Esophagus muscularis mucosa (tissue), 3 donors: Measurements from ENCODE around the gene MYLK.

ENCODE experiments used
- POLR2A ChIP-seq: fragments of 450-650 bp; IDR thresholded peaks from one replicate; pipeline ENCODE4 v1.6.1; 2017; ENCODE audit warnings: antibody characterized with exemption, moderate library complexity, mild to moderate bottlenecking, low read depth
- TF ChIP-seq, protein P1 (sequence below), 3 experiments: fragments of 200-600 bp in 2 of 3; fragments of 450-650 bp in 1 of 3; sonication (generic) in 2 of 3; IDR thresholded peaks; one replicate each; pipeline ENCODE4 v1.5.1; 2017 to 2019; ENCODE audit warnings: antibody characterized with exemption in 3 of 3, mild to moderate bottlenecking in 2 of 3, moderate library complexity in 1 of 3

DNA sequence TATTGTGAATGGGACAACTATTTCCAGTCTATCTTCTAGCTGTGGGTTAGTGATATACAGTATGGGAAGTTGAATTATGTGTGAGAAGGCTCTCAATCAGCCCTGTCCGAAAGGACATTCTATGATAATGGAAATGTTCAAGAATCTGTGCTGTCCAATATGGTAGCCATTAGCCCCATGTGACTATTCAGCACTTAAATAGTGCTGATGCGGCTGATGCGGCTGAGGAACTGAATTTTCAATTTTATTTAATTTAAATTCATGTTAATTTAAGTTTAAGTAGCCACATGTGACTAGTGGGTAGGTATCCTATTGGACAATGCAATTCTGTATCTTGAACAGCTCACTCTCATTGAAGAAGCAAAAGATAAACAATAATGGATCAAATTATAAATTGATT is 98.5 kb downstream of the MYLK start:
- TF ChIP-seq, protein P1, sequence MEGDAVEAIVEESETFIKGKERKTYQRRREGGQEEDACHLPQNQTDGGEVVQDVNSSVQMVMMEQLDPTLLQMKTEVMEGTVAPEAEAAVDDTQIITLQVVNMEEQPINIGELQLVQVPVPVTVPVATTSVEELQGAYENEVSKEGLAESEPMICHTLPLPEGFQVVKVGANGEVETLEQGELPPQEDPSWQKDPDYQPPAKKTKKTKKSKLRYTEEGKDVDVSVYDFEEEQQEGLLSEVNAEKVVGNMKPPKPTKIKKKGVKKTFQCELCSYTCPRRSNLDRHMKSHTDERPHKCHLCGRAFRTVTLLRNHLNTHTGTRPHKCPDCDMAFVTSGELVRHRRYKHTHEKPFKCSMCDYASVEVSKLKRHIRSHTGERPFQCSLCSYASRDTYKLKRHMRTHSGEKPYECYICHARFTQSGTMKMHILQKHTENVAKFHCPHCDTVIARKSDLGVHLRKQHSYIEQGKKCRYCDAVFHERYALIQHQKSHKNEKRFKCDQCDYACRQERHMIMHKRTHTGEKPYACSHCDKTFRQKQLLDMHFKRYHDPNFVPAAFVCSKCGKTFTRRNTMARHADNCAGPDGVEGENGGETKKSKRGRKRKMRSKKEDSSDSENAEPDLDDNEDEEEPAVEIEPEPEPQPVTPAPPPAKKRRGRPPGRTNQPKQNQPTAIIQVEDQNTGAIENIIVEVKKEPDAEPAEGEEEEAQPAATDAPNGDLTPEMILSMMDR (IDR thresholded peaks at IDR 0.05): no peak
- no peak for TF ChIP-seq POLR2A
